Measurements from ENCODE around the gene PTPN21.

GRCh38 chr14:88473791-88474190, 81.0 kb downstream of the PTPN21 start:
- no peak for TF ChIP-seq CTCF (CRISPR knock-in tag; IDR thresholded peaks at IDR 0.05)
- no peak for TF ChIP-seq ZNF207 (IDR thresholded peaks at IDR 0.05; ENCODE audit: borderline replicate concordance)
- no peak for TF ChIP-seq SAFB2 (CRISPR knock-in tag; IDR thresholded peaks at IDR 0.05; ENCODE audit: borderline replicate concordance, low read depth)
- no peak for TF ChIP-seq BHLHE40 (IDR thresholded peaks at IDR 0.05; ENCODE audit: low read length)
- no peak for TF ChIP-seq RFX5 (IDR thresholded peaks at IDR 0.05; ENCODE audit: low read depth, low read length)
- TF ChIP-seq ZBTB8A (CRISPR knock-in tag; IDR thresholded peaks at IDR 0.05; ENCODE audit: borderline replicate concordance, low read depth) = no peak
- TF ChIP-seq FOXJ3 (CRISPR knock-in tag; IDR thresholded peaks at IDR 0.05; ENCODE audit: borderline replicate concordance) = no peak
- TF ChIP-seq REST (IDR thresholded peaks at IDR 0.05; ENCODE audit: borderline replicate concordance in 1 of 2, low read depth in 1 of 2, low read length in 2 of 2) = no peak
- TF ChIP-seq ZZZ3 (CRISPR knock-in tag; IDR thresholded peaks at IDR 0.05; ENCODE audit: borderline replicate concordance) = no peak
- TF ChIP-seq POLR2A (IDR thresholded peaks at IDR 0.05; ENCODE audit: insufficient read depth in 1 of 2, low read depth in 2 of 2, low read length in 2 of 2) = no peak
